Measurements from ENCODE around the gene EFCAB13. TPM values are rescaled to one million over a fixed set of nuclear protein-coding genes. Genes with fewer than 3 reads are reported as not detected.

EFCAB13 gene
- total and polyA plus RNA-seq, 2 donors = 1.4 to 25.0 TPM

DNA sequence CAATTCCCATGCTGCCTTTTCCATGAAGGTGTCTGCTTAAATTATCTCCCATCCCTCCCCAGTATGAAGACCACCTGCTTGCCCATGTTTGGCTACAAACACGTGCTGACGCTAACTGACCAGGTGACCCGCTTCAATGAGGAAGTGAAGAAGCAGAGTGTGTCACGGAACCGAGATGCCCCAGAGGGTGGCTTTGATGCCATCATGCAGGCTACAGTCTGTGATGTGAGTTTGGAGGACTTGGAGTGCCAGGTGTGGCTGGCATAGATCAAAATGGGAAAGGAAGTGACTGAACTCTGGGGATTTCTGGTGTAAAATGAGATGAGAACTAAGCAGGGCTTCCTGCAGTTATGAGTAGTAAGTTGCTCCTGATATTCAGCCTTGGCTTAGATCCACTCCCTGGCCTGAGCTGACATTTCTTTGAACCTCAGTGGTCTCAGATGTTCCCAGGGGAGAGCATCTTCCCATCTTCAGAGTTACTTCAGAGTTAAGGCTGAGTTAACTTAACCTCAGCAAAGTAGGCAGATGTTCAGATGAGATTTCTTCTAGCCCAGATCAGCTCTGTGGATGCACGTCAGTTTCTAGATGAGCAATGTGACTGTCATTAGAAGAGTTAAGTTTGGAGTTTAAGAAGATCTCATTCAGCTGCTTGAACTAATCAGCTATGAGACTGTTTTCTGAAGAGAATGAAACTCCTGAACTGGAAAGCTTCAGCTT, 37.4 kb upstream of the EFCAB13 start:
- DNase-seq (ENCODE audit: extremely low spot score) = no peak
- 88% methylated on average over 6 of the region's 6 CpGs for WGBS
- Histone ChIP-seq H3K36me3 (ENCODE audit: insufficient read depth) (no peaks in the 10 kb centered on the region), H3K27ac (ENCODE audit: low read depth) (no peak overlapping the region), H3K4me1 (ENCODE audit: insufficient read depth) (no peaks in the 10 kb centered on the region), H3K4me3 (ENCODE audit: low read depth, low read length) (no peak overlapping the region)

DNA sequence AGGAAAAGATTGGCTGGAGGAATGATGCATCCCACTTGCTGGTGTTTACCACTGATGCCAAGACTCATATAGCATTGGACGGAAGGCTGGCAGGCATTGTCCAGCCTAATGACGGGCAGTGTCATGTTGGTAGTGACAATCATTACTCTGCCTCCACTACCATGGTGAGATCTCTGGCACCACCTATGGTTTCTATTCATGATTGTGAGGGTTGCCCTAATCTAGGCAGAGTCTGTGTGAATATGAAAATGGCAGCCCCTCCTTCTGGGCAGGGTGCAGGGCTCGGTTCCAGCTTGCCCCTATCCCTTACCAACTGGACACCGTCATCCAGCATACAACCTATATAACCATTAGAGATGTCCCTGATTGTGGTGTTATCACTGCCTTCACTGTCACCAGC, 36.7 kb upstream of the EFCAB13 start:
- Histone ChIP-seq H3K27ac (ENCODE audit: low read depth) (no peak overlapping the region), H3K4me1 (ENCODE audit: insufficient read depth) (no peaks in the 10 kb centered on the region), H3K36me3 (ENCODE audit: insufficient read depth) (no peaks in the 10 kb centered on the region), H3K4me3 (ENCODE audit: low read depth, low read length) (no peak overlapping the region)
- WGBS = 91% methylated on average over 4 of the region's 4 CpGs
- no peak for DNase-seq (ENCODE audit: extremely low spot score)

DNA sequence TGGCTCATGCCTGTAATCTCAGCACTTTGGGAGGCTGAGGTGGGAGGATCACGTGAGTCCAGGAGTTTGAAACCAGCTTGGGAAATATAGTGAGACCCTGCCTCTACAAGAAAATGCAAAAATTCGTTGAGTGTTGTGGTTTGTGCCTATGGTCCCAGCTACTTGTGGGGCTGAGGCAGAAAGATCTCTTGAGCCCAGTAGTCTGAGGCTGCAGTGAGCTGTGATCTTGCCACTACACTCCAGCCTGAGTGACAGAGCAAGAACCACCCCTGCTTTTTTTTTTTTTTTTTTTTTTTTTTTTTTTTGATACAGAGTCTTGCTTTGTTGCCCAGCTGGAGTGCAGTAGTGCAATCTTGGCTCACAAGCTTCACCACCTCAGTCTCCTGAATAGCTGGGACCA, 36.1 kb upstream of the EFCAB13 start:
- WGBS = 89% methylated on average over 2 of the region's 2 CpGs
- no peak overlapping the region for H3K27ac ChIP-seq (ENCODE audit: low read depth)
- H3K4me1 ChIP-seq (ENCODE audit: insufficient read depth) = no peaks in the 10 kb centered on the region
- no peak for DNase-seq (ENCODE audit: extremely low spot score)
- no peaks in the 10 kb centered on the region for H3K36me3 ChIP-seq (ENCODE audit: insufficient read depth)
- no peak overlapping the region for H3K4me3 ChIP-seq (ENCODE audit: low read depth, low read length)

DNA sequence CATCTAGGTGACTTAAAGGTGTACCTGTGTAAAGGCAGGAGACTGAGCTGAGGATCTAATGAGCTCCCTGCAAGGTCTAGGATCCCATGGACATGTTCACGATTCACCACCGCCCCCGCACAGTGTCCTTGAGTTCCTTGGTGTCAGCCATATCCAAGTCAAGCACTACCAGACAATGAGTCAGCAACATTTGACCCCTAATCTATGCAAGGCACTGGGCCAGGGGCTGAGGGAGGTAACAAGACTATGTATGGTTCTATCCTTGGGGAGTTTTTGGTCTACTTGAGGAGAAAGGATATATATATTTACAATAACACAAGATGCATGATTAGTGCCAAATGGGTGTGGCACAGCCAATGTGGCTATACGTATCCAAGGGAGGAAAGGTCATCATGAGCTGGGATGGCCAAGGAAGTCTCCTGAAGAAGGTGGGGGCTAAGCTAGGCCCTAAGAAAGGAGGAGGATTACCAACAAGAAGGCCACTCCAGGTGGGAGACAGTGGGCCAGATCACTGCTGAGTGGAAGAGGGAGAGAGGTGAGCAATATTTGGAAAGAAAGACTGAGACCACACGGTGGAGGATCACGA, 35.1 kb upstream of the EFCAB13 start:
- WGBS = 89% methylated on average over 6 of the region's 6 CpGs
- H3K27ac ChIP-seq (ENCODE audit: low read depth) = no peak overlapping the region
- no peaks in the 10 kb centered on the region for H3K36me3 ChIP-seq (ENCODE audit: insufficient read depth)
- no peak for DNase-seq (ENCODE audit: extremely low spot score)
- H3K4me1 ChIP-seq (ENCODE audit: insufficient read depth) = no peaks in the 10 kb centered on the region
- no peak overlapping the region for H3K4me3 ChIP-seq (ENCODE audit: low read depth, low read length)

DNA sequence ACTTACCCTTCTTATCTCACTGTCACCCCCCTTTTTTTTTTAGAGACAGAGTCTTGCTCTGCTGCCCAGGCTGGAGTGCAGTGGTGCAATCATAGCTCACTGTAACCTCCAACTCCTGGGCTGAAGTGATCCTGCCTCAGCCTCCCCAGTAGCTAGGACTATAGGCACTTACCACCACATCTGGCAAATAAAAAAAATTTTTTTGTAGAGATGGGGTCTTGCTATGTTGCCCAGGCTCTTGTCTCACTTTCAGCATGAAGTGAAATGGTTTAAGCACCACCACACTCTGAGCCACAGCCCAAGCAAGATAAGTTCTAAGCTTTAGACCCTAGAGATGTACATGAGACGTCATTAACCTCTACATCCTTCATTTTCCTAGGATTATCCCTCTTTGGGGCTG, 34.5 kb upstream of the EFCAB13 start:
- no peak for DNase-seq (ENCODE audit: extremely low spot score)
- WGBS = 100% methylated on average over 1 of the region's 1 CpG
- Histone ChIP-seq H3K4me1 (ENCODE audit: insufficient read depth) (no peaks in the 10 kb centered on the region), H3K4me3 (ENCODE audit: low read depth, low read length) (no peak overlapping the region), H3K36me3 (ENCODE audit: insufficient read depth) (no peaks in the 10 kb centered on the region), H3K27ac (ENCODE audit: low read depth) (no peak overlapping the region)

DNA sequence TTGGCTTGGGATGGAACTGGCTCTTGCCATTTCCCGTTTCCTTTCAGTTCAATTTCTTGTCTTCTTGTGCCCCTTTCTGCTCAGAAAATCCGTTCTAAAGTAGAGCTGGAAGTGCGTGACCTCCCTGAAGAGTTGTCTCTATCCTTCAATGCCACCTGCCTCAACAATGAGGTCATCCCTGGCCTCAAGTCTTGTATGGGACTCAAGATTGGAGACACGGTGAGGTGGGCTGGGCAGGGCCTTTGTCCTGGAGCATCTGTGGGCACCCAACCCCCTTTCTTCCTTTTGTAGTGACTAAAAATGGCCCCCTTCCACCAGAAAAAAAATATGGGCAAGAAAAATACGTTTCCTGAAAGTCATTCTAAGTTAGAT, 32.9 kb upstream of the EFCAB13 start:
- H3K36me3 ChIP-seq (ENCODE audit: insufficient read depth) = no peaks in the 10 kb centered on the region
- H3K4me1 ChIP-seq (ENCODE audit: insufficient read depth) = no peaks in the 10 kb centered on the region
- no peak overlapping the region for H3K27ac ChIP-seq (ENCODE audit: low read depth)
- DNase-seq (ENCODE audit: extremely low spot score) = no peak
- H3K4me3 ChIP-seq (ENCODE audit: low read depth, low read length) = no peak overlapping the region
- 82% methylated on average over 5 of the region's 5 CpGs for WGBS

DNA sequence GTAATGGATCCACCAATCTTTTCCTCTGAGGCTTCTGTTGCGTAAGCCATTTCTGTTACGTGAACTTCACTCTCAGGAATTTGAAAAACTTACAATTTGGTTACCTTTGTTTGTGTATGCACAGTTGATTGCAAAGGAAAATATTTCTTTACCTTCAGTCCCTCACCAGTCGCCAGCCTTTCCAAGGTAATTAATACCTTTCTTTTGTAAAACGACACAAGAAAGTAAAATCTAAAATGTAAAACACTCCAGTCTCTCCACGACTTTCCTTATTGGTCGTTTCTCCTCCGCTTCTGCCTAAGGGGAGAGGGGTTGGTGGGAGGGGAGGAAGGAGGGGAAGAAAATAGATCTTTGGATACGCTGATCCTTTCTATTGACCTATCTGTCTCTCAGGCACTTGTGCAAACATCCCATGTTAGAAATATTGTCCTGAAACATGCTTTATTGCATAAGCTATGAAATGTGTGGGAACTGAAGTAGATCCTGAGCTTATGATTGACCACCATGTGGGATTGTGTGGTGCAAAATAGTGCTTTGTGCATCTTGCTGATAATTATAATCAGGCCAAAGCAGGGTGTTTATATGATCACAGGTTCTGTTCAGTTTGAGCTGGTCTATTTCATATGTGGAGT, 32.4 kb upstream of the EFCAB13 start:
- no peak for DNase-seq (ENCODE audit: extremely low spot score)
- WGBS = 79% methylated on average over 8 of the region's 8 CpGs
- no peak overlapping the region for H3K27ac ChIP-seq (ENCODE audit: low read depth)
- H3K4me1 ChIP-seq (ENCODE audit: insufficient read depth) = no peaks in the 10 kb centered on the region
- H3K4me3 ChIP-seq (ENCODE audit: low read depth, low read length) = no peak overlapping the region
- H3K36me3 ChIP-seq (ENCODE audit: insufficient read depth) = no peaks in the 10 kb centered on the region

DNA sequence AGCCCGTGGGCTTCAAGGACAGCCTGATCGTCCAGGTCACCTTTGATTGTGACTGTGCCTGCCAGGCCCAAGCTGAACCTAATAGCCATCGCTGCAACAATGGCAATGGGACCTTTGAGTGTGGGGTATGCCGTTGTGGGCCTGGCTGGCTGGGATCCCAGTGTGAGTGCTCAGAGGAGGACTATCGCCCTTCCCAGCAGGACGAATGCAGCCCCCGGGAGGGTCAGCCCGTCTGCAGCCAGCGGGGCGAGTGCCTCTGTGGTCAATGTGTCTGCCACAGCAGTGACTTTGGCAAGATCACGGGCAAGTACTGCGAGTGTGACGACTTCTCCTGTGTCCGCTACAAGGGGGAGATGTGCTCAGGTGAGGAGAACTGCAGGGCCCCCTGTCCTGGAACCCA, 31.5 kb upstream of the EFCAB13 start:
- no peak overlapping the region for H3K4me3 ChIP-seq (ENCODE audit: low read depth, low read length)
- H3K4me1 ChIP-seq (ENCODE audit: insufficient read depth) = no peaks in the 10 kb centered on the region
- no peak for DNase-seq (ENCODE audit: extremely low spot score)
- H3K36me3 ChIP-seq (ENCODE audit: insufficient read depth) = no peaks in the 10 kb centered on the region
- WGBS = 94% methylated on average over 14 of the region's 14 CpGs
- no peak overlapping the region for H3K27ac ChIP-seq (ENCODE audit: low read depth)

DNA sequence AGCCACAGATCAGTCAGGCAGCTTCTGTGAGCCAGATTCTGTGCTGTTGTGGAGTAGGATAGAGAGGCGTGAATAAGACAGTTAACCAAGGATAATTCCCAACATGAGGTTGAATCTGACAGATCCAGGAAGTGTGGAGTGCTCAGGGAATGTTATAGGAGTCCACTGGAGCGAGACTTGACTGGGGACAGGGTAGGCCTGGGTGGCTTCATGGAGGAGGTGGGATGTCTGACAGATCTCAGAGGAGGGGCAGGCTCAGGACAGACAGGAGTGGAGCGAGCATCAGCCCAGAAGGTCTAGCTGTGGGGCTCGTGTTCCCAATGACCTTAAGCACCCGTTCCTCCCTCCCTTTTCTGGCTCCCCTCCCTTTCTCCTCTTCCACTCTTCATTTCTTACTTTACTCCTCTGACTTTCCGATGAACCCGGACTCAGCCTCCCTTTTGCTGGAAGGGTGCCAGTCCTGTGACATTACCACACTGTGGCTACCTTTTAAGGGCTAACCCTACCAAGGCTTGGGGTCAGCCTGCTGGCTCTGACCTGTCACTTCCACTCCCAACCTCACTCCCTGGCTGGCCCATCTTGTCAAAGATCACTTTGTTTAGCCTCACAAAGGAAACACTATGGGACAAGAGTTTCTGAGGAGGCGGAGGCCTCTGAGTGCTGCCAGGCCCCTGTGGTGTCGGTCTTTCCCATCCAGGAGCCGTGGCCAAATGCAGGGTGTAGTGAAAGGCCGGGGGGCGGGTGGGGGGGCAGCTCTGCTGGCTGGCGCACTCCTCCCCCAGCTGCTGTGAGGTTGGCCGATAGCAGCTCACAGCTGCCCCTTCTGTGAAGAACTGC, 28.5 kb upstream of the EFCAB13 start:
- Histone ChIP-seq H3K36me3 (ENCODE audit: insufficient read depth) (no peaks in the 10 kb centered on the region), H3K4me3 (ENCODE audit: low read depth, low read length) (no peak overlapping the region), H3K27ac (ENCODE audit: low read depth) (no peak overlapping the region), H3K4me1 (ENCODE audit: insufficient read depth) (no peaks in the 10 kb centered on the region)
- DNase-seq (ENCODE audit: extremely low spot score) = no peak
- WGBS = 75% methylated on average over 14 of the region's 14 CpGs

DNA sequence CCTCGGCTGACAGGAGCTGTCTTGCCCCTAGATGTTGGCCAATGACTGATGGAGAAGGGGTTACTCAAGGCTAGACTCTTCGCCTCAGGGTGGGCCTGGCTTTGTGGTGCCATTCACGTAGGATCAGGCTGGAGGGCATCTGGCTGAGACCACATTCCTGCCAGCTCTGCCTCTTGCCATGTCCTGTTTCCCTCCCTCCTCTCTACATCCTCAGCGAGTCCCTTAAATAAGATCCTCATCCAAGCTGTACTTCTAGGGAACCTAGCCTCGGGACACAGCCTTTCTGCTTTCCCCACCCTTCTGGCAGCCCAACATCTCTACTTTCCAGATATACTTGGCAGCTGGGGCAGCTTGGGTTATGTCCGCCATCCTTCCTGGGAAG, 27.9 kb upstream of the EFCAB13 start:
- Histone ChIP-seq H3K4me3 (ENCODE audit: low read depth, low read length) (no peak overlapping the region), H3K4me1 (ENCODE audit: insufficient read depth) (no peaks in the 10 kb centered on the region), H3K27ac (ENCODE audit: low read depth) (no peak overlapping the region), H3K36me3 (ENCODE audit: insufficient read depth) (no peaks in the 10 kb centered on the region)
- no peak for DNase-seq (ENCODE audit: extremely low spot score)
- 72% methylated on average over 6 of the region's 6 CpGs for WGBS

DNA sequence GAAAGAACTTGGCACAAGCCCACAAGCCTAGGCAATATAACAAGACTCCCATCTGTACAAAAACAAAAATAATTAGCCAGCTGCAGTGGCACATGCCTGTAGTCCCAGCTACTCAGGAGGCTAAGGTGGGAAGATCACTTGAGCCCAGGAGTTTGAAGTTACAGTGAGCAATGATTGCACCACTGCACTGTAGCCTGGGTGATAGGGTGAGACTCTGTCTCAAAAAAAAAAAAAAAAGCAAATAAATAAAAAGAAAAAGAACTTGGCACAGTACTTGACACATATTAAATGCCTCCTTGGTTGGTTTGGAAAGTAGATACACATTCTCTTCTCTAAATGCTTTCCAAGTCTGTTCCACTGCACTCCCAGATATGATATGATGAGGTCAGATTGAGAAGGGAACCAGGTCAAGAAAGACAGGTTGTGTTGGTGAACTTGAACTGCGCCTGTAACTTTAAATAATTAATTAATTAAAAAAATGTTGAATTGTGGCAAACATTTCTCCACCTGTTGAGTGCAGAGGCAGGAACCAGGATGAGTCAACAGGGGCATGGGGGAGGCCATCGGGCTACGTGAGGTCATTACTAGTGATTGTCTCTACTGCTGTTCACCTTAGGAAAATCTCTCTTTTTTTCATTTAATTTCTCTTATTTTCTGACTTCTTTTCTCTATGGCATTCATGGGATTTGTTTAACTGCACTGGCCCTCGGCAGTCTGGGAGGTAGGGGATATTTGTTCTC, 25.9 kb upstream of the EFCAB13 start:
- Histone ChIP-seq H3K4me3 (ENCODE audit: low read depth, low read length) (no peak overlapping the region), H3K36me3 (ENCODE audit: insufficient read depth) (no peaks in the 10 kb centered on the region), H3K27ac (ENCODE audit: low read depth) (no peak overlapping the region), H3K4me1 (ENCODE audit: insufficient read depth) (no peaks in the 10 kb centered on the region)
- no peak for DNase-seq (ENCODE audit: extremely low spot score)
- 96% methylated on average over 4 of the region's 4 CpGs for WGBS

DNA sequence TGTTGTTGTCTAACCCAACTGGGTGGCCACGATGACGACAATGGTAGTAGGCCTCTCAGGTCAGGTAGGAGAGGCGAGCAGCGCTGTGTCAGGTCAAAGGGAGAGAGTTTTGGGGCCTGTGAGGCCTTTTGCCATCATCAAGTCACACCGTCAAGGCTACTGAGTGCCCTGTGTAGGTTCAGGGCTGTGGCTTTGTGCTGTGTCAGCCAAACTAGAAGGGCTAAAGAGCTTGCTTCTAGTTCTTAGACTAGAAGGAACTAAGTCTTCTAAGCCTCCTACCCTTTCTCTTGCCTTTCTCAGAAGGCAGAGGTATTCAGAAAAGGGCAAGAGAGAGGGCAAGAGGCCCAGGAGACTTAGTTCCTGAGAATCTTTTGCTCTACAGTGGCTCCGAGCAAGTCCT, 25.0 kb upstream of the EFCAB13 start:
- no peak overlapping the region for H3K27ac ChIP-seq (ENCODE audit: low read depth)
- 96% methylated on average over 6 of the region's 6 CpGs for WGBS
- no peak for DNase-seq (ENCODE audit: extremely low spot score)
- H3K4me1 ChIP-seq (ENCODE audit: insufficient read depth) = no peaks in the 10 kb centered on the region
- H3K4me3 ChIP-seq (ENCODE audit: low read depth, low read length) = no peak overlapping the region
- H3K36me3 ChIP-seq (ENCODE audit: insufficient read depth) = no peaks in the 10 kb centered on the region

DNA sequence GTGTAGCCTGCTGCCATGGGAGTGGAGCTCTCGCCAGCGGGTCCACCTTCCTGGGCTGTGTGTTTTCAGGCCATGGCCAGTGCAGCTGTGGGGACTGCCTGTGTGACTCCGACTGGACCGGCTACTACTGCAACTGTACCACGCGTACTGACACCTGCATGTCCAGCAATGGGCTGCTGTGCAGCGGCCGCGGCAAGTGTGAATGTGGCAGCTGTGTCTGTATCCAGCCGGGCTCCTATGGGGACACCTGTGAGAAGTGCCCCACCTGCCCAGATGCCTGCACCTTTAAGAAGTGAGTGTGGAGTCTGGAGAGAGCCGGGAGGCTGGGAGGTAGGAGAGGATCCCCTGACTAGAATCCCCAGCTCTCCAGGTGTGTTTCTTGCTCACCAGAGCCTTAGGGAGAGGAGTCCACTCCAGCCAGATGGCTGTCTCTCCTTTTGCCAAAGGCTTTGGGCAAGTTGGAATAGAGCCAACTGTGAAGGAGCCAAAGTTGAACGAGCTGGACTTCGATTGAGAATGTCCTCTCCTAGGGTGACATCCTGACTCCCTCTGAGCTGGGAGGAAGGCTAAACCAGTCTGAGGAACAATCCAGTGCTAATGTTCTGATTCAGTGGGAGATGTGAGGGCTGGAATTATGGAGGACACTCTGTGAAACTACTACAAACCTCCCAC, 24.4 kb upstream of the EFCAB13 start:
- Histone ChIP-seq H3K36me3 (ENCODE audit: insufficient read depth) (no peaks in the 10 kb centered on the region), H3K4me3 (ENCODE audit: low read depth, low read length) (no peak overlapping the region), H3K4me1 (ENCODE audit: insufficient read depth) (no peaks in the 10 kb centered on the region), H3K27ac (ENCODE audit: low read depth) (no peak overlapping the region)
- DNase-seq (ENCODE audit: extremely low spot score) = no peak
- 87% methylated on average over 13 of the region's 13 CpGs for WGBS

Measured in urinary bladder (tissue), 4 donors.